Adrenal gland (tissue), 5 donors: Measurements from ENCODE around the gene POU2F3.

Experiments
- CTCF ChIP-seq, 6 experiments: fragments of 450-650 bp in 4 of 6; fragments of 200-600 bp in 2 of 6; sonication (generic) in 1 of 6; IDR thresholded peaks; 1 replicate in 5 of 6; 2 replicates in 1 of 6; pipeline versions ENCODE4 v1.5.1 to v1.8.0; 2016 to 2021; ENCODE audit warnings: antibody characterized with exemption in 6 of 6, mild to moderate bottlenecking in 2 of 6, moderate library complexity in 1 of 6
- POLR2A ChIP-seq, 2 donors: fragments of 450-650 bp; IDR thresholded peaks; one replicate each; pipeline ENCODE4 v1.6.1; 2017; ENCODE audit warnings: antibody characterized with exemption in 2 of 2, mild to moderate bottlenecking in 2 of 2, moderate library complexity in 1 of 2
- donor health status: DM: no; HTN: no; CAD: no.

- TF ChIP-seq CTCF (IDR thresholded peaks at IDR 0.05) = no peak
- TF ChIP-seq POLR2A (IDR thresholded peaks at IDR 0.05) = no peak
These were observed 15.6 kb upstream of the POU2F3 start for GRCh38 chr11:120224361-120224760.
